Measurements from ENCODE around the gene ERP27.

- no peak for TF ChIP-seq POLR2AphosphoS5 (IDR thresholded peaks at IDR 0.05)
- no peak for TF ChIP-seq CTCF (IDR thresholded peaks at IDR 0.05)
- TF ChIP-seq EP300 (IDR thresholded peaks at IDR 0.05): no peak
- no peak for TF ChIP-seq POLR2A (IDR thresholded peaks at IDR 0.05)
Observed at GRCh38 chr12:14956905-14957304, 18.6 kb upstream of the ERP27 start.
